Measurements from ENCODE around the gene PLA2G4A.

GRCh38 chr1:186896211-186896610, 67.5 kb downstream of the PLA2G4A start:
- TF ChIP-seq CTCF (conservative IDR thresholded peaks at IDR 0.05 in 1 of 2, IDR thresholded peaks at IDR 0.05 in 1 of 2; ENCODE audit: low read depth in 1 of 2, low read length in 2 of 2) (no peak), EZH2 (IDR thresholded peaks at IDR 0.05; ENCODE audit: low read length, missing control alignments) (no peak)

All from fibroblast of lung (primary cell).